CD4-positive, alpha-beta T cell treated with Interleukin-15 for 1 hour (primary cell): Measurements from ENCODE around the gene TTC23.

Source experiments
- DNase-seq: peaks from one replicate; pipeline ENCODE4 v3.0.0-alpha.2; 2020

TTC23 gene

GRCh38 chr15:99134317-99134821 is 115.0 kb downstream of the TTC23 start:
- DNase-seq = no peak

GRCh38 chr15:99132634-99133287 is 116.6 kb downstream of the TTC23 start:
- no peak for DNase-seq

GRCh38 chr15:99132122-99132521 is 117.3 kb downstream of the TTC23 start:
- no peak for DNase-seq

- no peak for DNase-seq
Measured at GRCh38 chr15:99131441-99132023, 117.8 kb downstream of the TTC23 start.

- DNase-seq = no peak
Measured at GRCh38 chr15:99130765-99131440, 118.5 kb downstream of the TTC23 start.

- DNase-seq = no peak
Measured at GRCh38 chr15:99130314-99130713, 119.1 kb downstream of the TTC23 start.

GRCh38 chr15:99129644-99130043 is 119.7 kb downstream of the TTC23 start:
- DNase-seq = no peak

- DNase-seq = no peak
Measured at GRCh38 chr15:99128411-99128810, 121.0 kb downstream of the TTC23 start.

GRCh38 chr15:99127773-99128172 is 121.6 kb downstream of the TTC23 start:
- DNase-seq = no peak

- no peak for DNase-seq
Measured at GRCh38 chr15:99126930-99127329, 122.5 kb downstream of the TTC23 start.

- DNase-seq = no peak
Measured at GRCh38 chr15:99126131-99126588, 123.2 kb downstream of the TTC23 start.

- DNase-seq = no peak
Measured at GRCh38 chr15:99125061-99125891, 124.1 kb downstream of the TTC23 start.

- no peak for DNase-seq
Measured at GRCh38 chr15:99124641-99125040, 124.7 kb downstream of the TTC23 start.

- DNase-seq = no peak
Measured at GRCh38 chr15:99123713-99124451, 125.5 kb downstream of the TTC23 start.

- DNase-seq = no peak
Measured at GRCh38 chr15:99122831-99123712, 126.3 kb downstream of the TTC23 start.

GRCh38 chr15:99121691-99122410 is 127.5 kb downstream of the TTC23 start:
- no peak for DNase-seq

- no peak for DNase-seq
Measured at GRCh38 chr15:99121207-99121606, 128.2 kb downstream of the TTC23 start.

GRCh38 chr15:99120050-99120777 is 129.2 kb downstream of the TTC23 start:
- DNase-seq = no peak

- DNase-seq = no peak
Measured at GRCh38 chr15:99118801-99119546, 130.4 kb downstream of the TTC23 start.
